GM23338 (cell line): Measurements from ENCODE around the gene AKIP1. TPM values are rescaled to one million over a fixed set of nuclear protein-coding genes. Genes with fewer than 3 reads are reported as not detected.

Experiments used
- ATAC-seq: fragments of 200-7000 bp; cut with Tn5 transposase; 3 replicates; pipeline ENCODE4 v1.9.1; 2020
- DNase-seq: peaks from one replicate; pipeline ENCODE4 v3.0.0-alpha.2; 2015; ENCODE audit warnings: low spot score
- H2AFZ ChIP-seq: fragments of 200-600 bp; sonication (generic); 2 replicates; pipeline ENCODE4 v1.8.0; 2016; ENCODE audit warnings: antibody characterized with exemption, mild to moderate bottlenecking, moderate library complexity
- H3F3A ChIP-seq: fragments of 200-600 bp; sonication (generic); replicated peaks from 2 replicates; pipeline ENCODE4 v1.8.0; 2017; ENCODE audit warnings: antibody characterized with exemption, mixed run types, low read depth
- H3K27ac ChIP-seq: fragments of 200-600 bp; sonication (generic); 2 replicates; pipeline ENCODE4 v1.6.1; 2016; ENCODE audit warnings: low read depth
- H3K27me3 ChIP-seq: fragments of 200-600 bp; sonication (generic); 2 replicates; pipeline ENCODE4 v1.8.0; 2016; ENCODE audit warnings: mild to moderate bottlenecking, mixed run types, moderate library complexity; ENCODE audit not compliant: insufficient read depth
- H3K36me3 ChIP-seq: fragments of 200-600 bp; sonication (generic); 2 replicates; pipeline ENCODE4 v1.8.0; 2016; ENCODE audit warnings: mild to moderate bottlenecking; ENCODE audit not compliant: insufficient read depth
- H3K4me1 ChIP-seq: fragments of 200-600 bp; sonication (generic); 2 replicates; pipeline ENCODE4 v1.8.0; 2016; ENCODE audit warnings: mild to moderate bottlenecking, moderate library complexity; ENCODE audit not compliant: insufficient read depth
- H3K4me2 ChIP-seq: fragments of 200-600 bp; sonication (generic); 2 replicates; pipeline ENCODE4 v1.7.1; 2017; ENCODE audit warnings: mixed run types
- H3K4me3 ChIP-seq: fragments of 200-600 bp; sonication (generic); 2 replicates; pipeline ENCODE4 v1.6.1; 2016; ENCODE audit warnings: mixed run types
- H3K79me2 ChIP-seq: fragments of 200-600 bp; sonication (generic); replicated peaks from 2 replicates; pipeline ENCODE4 v1.8.0; 2017; ENCODE audit warnings: mild to moderate bottlenecking; ENCODE audit not compliant: insufficient read depth
- H3K9me2 ChIP-seq: fragments of 200-600 bp; sonication (generic); 2 replicates; pipeline ENCODE4 v1.8.0; 2017; ENCODE audit not compliant: insufficient read depth
- H4K20me1 ChIP-seq: fragments of 200-600 bp; sonication (generic); replicated peaks from 2 replicates; pipeline ENCODE4 v1.8.0; 2017; ENCODE audit warnings: mild to moderate bottlenecking; ENCODE audit not compliant: insufficient read depth
- H3K27ac Mint-ChIP-seq: 2 replicates; pipeline ENCODE4 v1.8.0; 2020; ENCODE audit warnings: inconsistent platforms, mild to moderate bottlenecking, moderate library complexity, mixed read lengths
- H3K27me3 Mint-ChIP-seq: 3 replicates; pipeline ENCODE4 v1.8.0; 2022; ENCODE audit warnings: low read depth, mild to moderate bottlenecking, moderate library complexity, mixed read lengths, inconsistent platforms; ENCODE audit not compliant: insufficient read depth, poor library complexity
- H3K36me3 Mint-ChIP-seq: 3 replicates; pipeline ENCODE4 v1.8.0; 2021; ENCODE audit warnings: low read depth, mild to moderate bottlenecking, inconsistent platforms, moderate library complexity, mixed read lengths
- H3K4me1 Mint-ChIP-seq: 3 replicates; pipeline ENCODE4 v1.8.0; 2020; ENCODE audit warnings: mild to moderate bottlenecking, inconsistent platforms, mixed read lengths
- H3K4me3 Mint-ChIP-seq: 3 replicates; pipeline ENCODE4 v1.8.0; 2021; ENCODE audit warnings: moderate library complexity, mild to moderate bottlenecking, inconsistent platforms, mixed read lengths
- H3K9me3 Mint-ChIP-seq: 3 replicates; pipeline ENCODE4 v1.8.0; 2020; ENCODE audit warnings: moderate library complexity, mild to moderate bottlenecking, inconsistent platforms, mixed read lengths
- CREB1 ChIP-seq: fragments of 250-450 bp; sonication (Bioruptor Pico); IDR thresholded peaks from 2 replicates; pipeline ENCODE4 v1.5.0; 2020; ENCODE audit warnings: low read depth, mild to moderate bottlenecking, moderate library complexity
- CTCF ChIP-seq, 2 experiments: fragments of 200-600 bp in 1 of 2; sonication (generic) in 1 of 2; conservative IDR thresholded peaks; 2 replicates each; pipeline versions ENCODE4 v1.5.1 to v1.6.1; 2016 to 2017; ENCODE audit warnings: antibody characterized with exemption in 2 of 2, low read depth in 2 of 2, mild to moderate bottlenecking in 2 of 2, moderate library complexity in 1 of 2
- ETS1 ChIP-seq: IDR thresholded peaks from 2 replicates; pipeline ENCODE4 v1.6.1; 2016; ENCODE audit warnings: antibody characterized with exemption
- EZH2 ChIP-seq: fragments of 200-600 bp; sonication (generic); IDR thresholded peaks from one replicate; pipeline ENCODE4 v1.8.0; 2017; ENCODE audit warnings: antibody characterized with exemption, mild to moderate bottlenecking, low read depth; ENCODE audit not compliant: unreplicated experiment
- EZH2phosphoT487 ChIP-seq: fragments of 200-600 bp; sonication (generic); IDR thresholded peaks from one replicate; pipeline ENCODE4 v1.8.1; 2018; ENCODE audit warnings: antibody characterized with exemption; ENCODE audit not compliant: unreplicated experiment
- JUNB ChIP-seq: IDR thresholded peaks from one replicate; pipeline ENCODE4 v1.6.1; 2016; ENCODE audit warnings: antibody characterized with exemption; ENCODE audit not compliant: unreplicated experiment
- NANOG ChIP-seq: IDR thresholded peaks from 2 replicates; pipeline ENCODE4 v1.6.1; 2016; ENCODE audit warnings: antibody characterized with exemption, borderline replicate concordance
- POLR2AphosphoS5 ChIP-seq: IDR thresholded peaks from 2 replicates; pipeline ENCODE4 v1.6.1; 2016; ENCODE audit warnings: antibody characterized with exemption, low read depth
- STAT1 ChIP-seq: IDR thresholded peaks from one replicate; pipeline ENCODE4 v1.6.1; 2016; ENCODE audit warnings: antibody characterized with exemption; ENCODE audit not compliant: unreplicated experiment
- ZNF114 ChIP-seq: fragments of 250-450 bp; sonication (Bioruptor Pico); IDR thresholded peaks from 2 replicates; pipeline ENCODE4 v1.5.0; 2020; ENCODE audit warnings: mild to moderate bottlenecking, moderate library complexity
- ZNF331 ChIP-seq: fragments of 250-450 bp; sonication (Bioruptor Pico); IDR thresholded peaks from 2 replicates; pipeline ENCODE4 v1.5.0; 2020; ENCODE audit warnings: low read depth, mild to moderate bottlenecking, moderate library complexity
- polyA plus RNA-seq: library from polyadenylated mRNA; unstranded; fragments of >200 nt; fragmentation: Nextera tagmentation; extraction: Ambion mirVana; gene quantifications from 2 replicates; pipeline ENCODE4 v1.2.1, GENCODE V29; 2016
- total RNA-seq: library from RNA; depleted of rRNA; stranded (reverse); fragments of >200 nt; shearing (Covaris generic); gene quantifications from 2 replicates; pipeline ENCODE4 v1.2.3, GENCODE V29; 2014
- TF ChIP-seq, protein P1 (sequence below): IDR thresholded peaks from one replicate; pipeline ENCODE4 v1.6.1; 2018; ENCODE audit warnings: antibody characterized with exemption; ENCODE audit not compliant: unreplicated experiment
- TF ChIP-seq, protein P2 (sequence below): fragments of 250-450 bp; sonication (Bioruptor Pico); IDR thresholded peaks from 2 replicates; pipeline ENCODE4 v1.5.0; 2020; ENCODE audit warnings: mild to moderate bottlenecking, moderate library complexity

AKIP1 gene
- total and polyA plus RNA-seq, 2 experiments from 2014 or later, result 11.1 to 14.0 TPM

DNA sequence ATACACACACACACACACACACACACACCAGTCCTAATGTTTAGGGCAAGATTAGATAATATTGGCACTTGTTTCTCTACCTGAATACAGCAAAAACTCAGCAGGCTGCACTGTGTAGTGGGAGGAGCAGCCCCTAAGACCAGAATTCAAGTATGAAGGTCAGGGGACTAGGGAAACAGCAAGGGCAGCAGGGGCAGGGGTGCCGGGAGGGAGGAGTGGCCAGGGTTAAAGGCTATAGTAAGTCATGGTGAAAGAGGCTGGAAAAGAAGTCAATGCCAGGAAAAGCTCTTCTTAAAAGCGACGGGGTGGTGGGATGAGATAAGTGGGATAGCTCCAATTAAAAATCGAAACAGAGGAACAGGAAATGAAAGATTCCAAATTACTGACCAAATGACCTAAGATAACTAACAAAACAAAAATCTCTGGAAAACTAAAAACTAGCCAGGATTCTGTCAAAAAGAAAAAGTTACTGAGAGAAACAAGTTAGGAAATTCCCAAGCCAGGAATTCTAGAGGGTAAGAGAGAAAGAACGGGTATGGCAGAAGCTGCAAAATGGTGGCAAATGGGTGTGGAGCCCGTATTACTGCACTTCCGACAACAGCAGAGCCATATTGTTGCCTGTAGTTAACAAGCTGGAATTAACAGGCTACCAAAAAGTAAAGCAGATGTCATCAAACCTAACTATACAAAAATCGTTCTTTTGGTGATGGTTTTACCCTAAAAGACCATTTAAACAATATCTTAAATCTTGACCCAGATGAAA is 30.5 kb downstream of the AKIP1 start:
- Histone ChIP-seq H3K27me3 (no peaks in the 10 kb centered on the region), H2AFZ (no peak overlapping the region), H3K4me1 (no peaks in the 10 kb centered on the region), H3K36me3 (no peaks in the 10 kb centered on the region), H3K4me3 (no peak overlapping the region), H4K20me1 (no peaks in the 10 kb centered on the region), H3F3A (no peaks in the 10 kb centered on the region), H3K4me2 (no peak overlapping the region), H3K27ac (no peak overlapping the region), H3K79me2 (no peaks in the 10 kb centered on the region), H3K9me2 (no peaks in the 10 kb centered on the region)
- no peak overlapping the region for H3K27ac Mint-ChIP-seq
- TF ChIP-seq STAT1, result no peak
- no peak for TF ChIP-seq ETS1
- no peak for TF ChIP-seq CTCF (conservative IDR thresholded peaks at IDR 0.05; ENCODE audit: low read depth in 2 of 2)
- TF ChIP-seq, protein P1, sequence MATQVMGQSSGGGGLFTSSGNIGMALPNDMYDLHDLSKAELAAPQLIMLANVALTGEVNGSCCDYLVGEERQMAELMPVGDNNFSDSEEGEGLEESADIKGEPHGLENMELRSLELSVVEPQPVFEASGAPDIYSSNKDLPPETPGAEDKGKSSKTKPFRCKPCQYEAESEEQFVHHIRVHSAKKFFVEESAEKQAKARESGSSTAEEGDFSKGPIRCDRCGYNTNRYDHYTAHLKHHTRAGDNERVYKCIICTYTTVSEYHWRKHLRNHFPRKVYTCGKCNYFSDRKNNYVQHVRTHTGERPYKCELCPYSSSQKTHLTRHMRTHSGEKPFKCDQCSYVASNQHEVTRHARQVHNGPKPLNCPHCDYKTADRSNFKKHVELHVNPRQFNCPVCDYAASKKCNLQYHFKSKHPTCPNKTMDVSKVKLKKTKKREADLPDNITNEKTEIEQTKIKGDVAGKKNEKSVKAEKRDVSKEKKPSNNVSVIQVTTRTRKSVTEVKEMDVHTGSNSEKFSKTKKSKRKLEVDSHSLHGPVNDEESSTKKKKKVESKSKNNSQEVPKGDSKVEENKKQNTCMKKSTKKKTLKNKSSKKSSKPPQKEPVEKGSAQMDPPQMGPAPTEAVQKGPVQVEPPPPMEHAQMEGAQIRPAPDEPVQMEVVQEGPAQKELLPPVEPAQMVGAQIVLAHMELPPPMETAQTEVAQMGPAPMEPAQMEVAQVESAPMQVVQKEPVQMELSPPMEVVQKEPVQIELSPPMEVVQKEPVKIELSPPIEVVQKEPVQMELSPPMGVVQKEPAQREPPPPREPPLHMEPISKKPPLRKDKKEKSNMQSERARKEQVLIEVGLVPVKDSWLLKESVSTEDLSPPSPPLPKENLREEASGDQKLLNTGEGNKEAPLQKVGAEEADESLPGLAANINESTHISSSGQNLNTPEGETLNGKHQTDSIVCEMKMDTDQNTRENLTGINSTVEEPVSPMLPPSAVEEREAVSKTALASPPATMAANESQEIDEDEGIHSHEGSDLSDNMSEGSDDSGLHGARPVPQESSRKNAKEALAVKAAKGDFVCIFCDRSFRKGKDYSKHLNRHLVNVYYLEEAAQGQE, result no peak
- TF ChIP-seq, protein P2, sequence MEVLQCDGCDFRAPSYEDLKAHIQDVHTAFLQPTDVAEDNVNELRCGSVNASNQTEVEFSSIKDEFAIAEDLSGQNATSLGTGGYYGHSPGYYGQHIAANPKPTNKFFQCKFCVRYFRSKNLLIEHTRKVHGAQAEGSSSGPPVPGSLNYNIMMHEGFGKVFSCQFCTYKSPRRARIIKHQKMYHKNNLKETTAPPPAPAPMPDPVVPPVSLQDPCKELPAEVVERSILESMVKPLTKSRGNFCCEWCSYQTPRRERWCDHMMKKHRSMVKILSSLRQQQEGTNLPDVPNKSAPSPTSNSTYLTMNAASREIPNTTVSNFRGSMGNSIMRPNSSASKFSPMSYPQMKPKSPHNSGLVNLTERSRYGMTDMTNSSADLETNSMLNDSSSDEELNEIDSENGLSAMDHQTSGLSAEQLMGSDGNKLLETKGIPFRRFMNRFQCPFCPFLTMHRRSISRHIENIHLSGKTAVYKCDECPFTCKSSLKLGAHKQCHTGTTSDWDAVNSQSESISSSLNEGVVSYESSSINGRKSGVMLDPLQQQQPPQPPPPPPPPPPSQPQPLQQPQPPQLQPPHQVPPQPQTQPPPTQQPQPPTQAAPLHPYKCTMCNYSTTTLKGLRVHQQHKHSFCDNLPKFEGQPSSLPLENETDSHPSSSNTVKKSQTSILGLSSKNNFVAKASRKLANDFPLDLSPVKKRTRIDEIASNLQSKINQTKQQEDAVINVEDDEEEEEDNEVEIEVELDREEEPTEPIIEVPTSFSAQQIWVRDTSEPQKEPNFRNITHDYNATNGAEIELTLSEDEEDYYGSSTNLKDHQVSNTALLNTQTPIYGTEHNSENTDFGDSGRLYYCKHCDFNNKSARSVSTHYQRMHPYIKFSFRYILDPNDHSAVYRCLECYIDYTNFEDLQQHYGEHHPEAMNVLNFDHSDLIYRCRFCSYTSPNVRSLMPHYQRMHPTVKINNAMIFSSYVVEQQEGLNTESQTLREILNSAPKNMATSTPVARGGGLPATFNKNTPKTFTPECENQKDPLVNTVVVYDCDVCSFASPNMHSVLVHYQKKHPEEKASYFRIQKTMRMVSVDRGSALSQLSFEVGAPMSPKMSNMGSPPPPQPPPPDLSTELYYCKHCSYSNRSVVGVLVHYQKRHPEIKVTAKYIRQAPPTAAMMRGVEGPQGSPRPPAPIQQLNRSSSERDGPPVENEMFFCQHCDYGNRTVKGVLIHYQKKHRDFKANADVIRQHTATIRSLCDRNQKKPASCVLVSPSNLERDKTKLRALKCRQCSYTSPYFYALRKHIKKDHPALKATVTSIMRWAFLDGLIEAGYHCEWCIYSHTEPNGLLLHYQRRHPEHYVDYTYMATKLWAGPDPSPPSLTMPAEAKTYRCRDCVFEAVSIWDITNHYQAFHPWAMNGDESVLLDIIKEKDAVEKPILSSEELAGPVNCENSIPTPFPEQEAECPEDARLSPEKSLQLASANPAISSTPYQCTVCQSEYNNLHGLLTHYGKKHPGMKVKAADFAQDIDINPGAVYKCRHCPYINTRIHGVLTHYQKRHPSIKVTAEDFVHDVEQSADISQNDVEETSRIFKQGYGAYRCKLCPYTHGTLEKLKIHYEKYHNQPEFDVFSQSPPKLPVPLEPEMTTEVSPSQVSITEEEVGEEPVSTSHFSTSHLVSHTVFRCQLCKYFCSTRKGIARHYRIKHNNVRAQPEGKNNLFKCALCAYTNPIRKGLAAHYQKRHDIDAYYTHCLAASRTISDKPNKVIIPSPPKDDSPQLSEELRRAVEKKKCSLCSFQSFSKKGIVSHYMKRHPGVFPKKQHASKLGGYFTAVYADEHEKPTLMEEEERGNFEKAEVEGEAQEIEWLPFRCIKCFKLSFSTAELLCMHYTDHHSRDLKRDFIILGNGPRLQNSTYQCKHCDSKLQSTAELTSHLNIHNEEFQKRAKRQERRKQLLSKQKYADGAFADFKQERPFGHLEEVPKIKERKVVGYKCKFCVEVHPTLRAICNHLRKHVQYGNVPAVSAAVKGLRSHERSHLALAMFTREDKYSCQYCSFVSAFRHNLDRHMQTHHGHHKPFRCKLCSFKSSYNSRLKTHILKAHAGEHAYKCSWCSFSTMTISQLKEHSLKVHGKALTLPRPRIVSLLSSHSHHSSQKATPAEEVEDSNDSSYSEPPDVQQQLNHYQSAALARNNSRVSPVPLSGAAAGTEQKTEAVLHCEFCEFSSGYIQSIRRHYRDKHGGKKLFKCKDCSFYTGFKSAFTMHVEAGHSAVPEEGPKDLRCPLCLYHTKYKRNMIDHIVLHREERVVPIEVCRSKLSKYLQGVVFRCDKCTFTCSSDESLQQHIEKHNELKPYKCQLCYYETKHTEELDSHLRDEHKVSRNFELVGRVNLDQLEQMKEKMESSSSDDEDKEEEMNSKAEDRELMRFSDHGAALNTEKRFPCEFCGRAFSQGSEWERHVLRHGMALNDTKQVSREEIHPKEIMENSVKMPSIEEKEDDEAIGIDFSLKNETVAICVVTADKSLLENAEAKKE, result no peak
- TF ChIP-seq ZNF114, result no peak
- no peak for TF ChIP-seq JUNB
- TF ChIP-seq CREB1 (CRISPR knock-in tag), result no peak
- TF ChIP-seq POLR2AphosphoS5, result no peak
- no peak for TF ChIP-seq EZH2phosphoT487
- TF ChIP-seq NANOG, result no peak
- TF ChIP-seq ZNF331, result no peak
- TF ChIP-seq EZH2, result no peak
- H3K27me3 Mint-ChIP-seq, result no peaks in the 10 kb centered on the region
- no peaks in the 10 kb centered on the region; the same call in 2 of the 3 replicates for H3K4me1 Mint-ChIP-seq
- no peak for DNase-seq
- H3K36me3 Mint-ChIP-seq, result no peaks in the 10 kb centered on the region
- no peak overlapping the region for H3K4me3 Mint-ChIP-seq
- ATAC-seq, result no peak
- no peaks in the 10 kb centered on the region for H3K9me3 Mint-ChIP-seq
